ENCODE data around the gene ORC4. TPM values are rescaled to one million over a fixed set of nuclear protein-coding genes. Genes with fewer than 3 reads are reported as not detected.

ORC4 gene
- total RNA-seq, 4 donors from 2014 or later = 32.6 to 72.3 (median 51.8) TPM

- H3K27me3 ChIP-seq = no peaks in the 10 kb centered on the region
- peaks cover 0 to 6% (median 0%) of the 10 kb centered on the region in 3 donors for H3K4me1 ChIP-seq
- WGBS, 2 donors (ENCODE audit: low coverage in 1 of 2) = 28 to 79% methylated on average over 2 of the region's 2 CpGs
- no peak overlapping the region for H3K27ac ChIP-seq
- no peak for ATAC-seq
- no peak for TF ChIP-seq CTCF (IDR thresholded peaks at IDR 0.05)
- TF ChIP-seq POLR2AphosphoS5 (IDR thresholded peaks at IDR 0.05) = no peak
- TF ChIP-seq EP300 (IDR thresholded peaks at IDR 0.05) = no peak
- TF ChIP-seq POLR2A (IDR thresholded peaks at IDR 0.05) = no peak
- peaks cover 0 to 5% of the 10 kb centered on the region in 2 donors for H3K36me3 ChIP-seq
- no peak overlapping the region for H3K4me3 ChIP-seq
- no peaks in the 10 kb centered on the region for H3K9me3 ChIP-seq
Measured at GRCh38 chr2:148044322-148044721, 23.8 kb upstream of the ORC4 start.

- H3K4me3 ChIP-seq = no peak overlapping the region
- no peak overlapping the region for H3K27ac ChIP-seq
- H3K4me1 ChIP-seq = peaks cover 0 to 15% (median 0%) of the 10 kb centered on the region in 3 donors
- H3K9me3 ChIP-seq = no peaks in the 10 kb centered on the region
- TF ChIP-seq CTCF (IDR thresholded peaks at IDR 0.05) (no peak), POLR2A (IDR thresholded peaks at IDR 0.05) (no peak), POLR2AphosphoS5 (IDR thresholded peaks at IDR 0.05) (no peak), EP300 (IDR thresholded peaks at IDR 0.05) (no peak)
- WGBS, 2 donors (ENCODE audit: low coverage in 1 of 2) = 84 to 98% methylated on average over 2 of the region's 2 CpGs
- no peak for ATAC-seq
- H3K36me3 ChIP-seq = peaks cover 0 to 5% of the 10 kb centered on the region in 2 donors
- H3K27me3 ChIP-seq = no peaks in the 10 kb centered on the region
Measured at GRCh38 chr2:148042219-148042618, 21.7 kb upstream of the ORC4 start.

- Histone ChIP-seq H3K4me3 (no peak overlapping the region), H3K36me3 (peaks cover 0 to 5% of the 10 kb centered on the region in 2 donors), H3K9me3 (no peaks in the 10 kb centered on the region), H3K4me1 (peaks cover 0 to 15% (median 0%) of the 10 kb centered on the region in 3 donors), H3K27ac (no peak overlapping the region), H3K27me3 (no peaks in the 10 kb centered on the region)
- 100% methylated on average over 1 of the region's 1 CpG for WGBS, 2 donors (ENCODE audit: low coverage in 1 of 2)
- ATAC-seq = no peak
- TF ChIP-seq CTCF (IDR thresholded peaks at IDR 0.05) (no peak), POLR2A (IDR thresholded peaks at IDR 0.05) (no peak), EP300 (IDR thresholded peaks at IDR 0.05) (no peak), POLR2AphosphoS5 (IDR thresholded peaks at IDR 0.05) (no peak)
Measured at GRCh38 chr2:148039783-148040182, 19.2 kb upstream of the ORC4 start.

- WGBS, 2 donors (ENCODE audit: low coverage in 1 of 2) = 29 to 68% methylated on average over 4 of the region's 4 CpGs
Measured at GRCh38 chr2:148032215-148032614, 11.7 kb upstream of the ORC4 start.

More at GRCh38 chr2:148032215-148032614, 11.7 kb upstream of the ORC4 start:
- Histone ChIP-seq H3K4me3 (no peak overlapping the region), H3K27ac (peak overlapping the region in 2 of 4 donors; percentile 40 to 50), H3K27me3 (no peaks in the 10 kb centered on the region), H3K9me3 (no peaks in the 10 kb centered on the region), H3K36me3 (no peaks in the 10 kb centered on the region), H3K4me1 (peaks cover 0 to 65% (median 0%) of the 10 kb centered on the region in 3 donors)
- TF ChIP-seq POLR2A (IDR thresholded peaks at IDR 0.05) = no peak
- TF ChIP-seq POLR2AphosphoS5 (IDR thresholded peaks at IDR 0.05) = no peak
- TF ChIP-seq CTCF (IDR thresholded peaks at IDR 0.05) = no peak
- TF ChIP-seq EP300 (IDR thresholded peaks at IDR 0.05) = no peak
- no peak for ATAC-seq
